SH-SY5Y (cell line): ENCODE data around the gene JTB.

Experiments
- GATA2 ChIP-seq: IDR thresholded peaks from 2 replicates; pipeline ENCODE4 v1.6.1; 2011; ENCODE audit warnings: mild to moderate bottlenecking, low read depth, low read length
- GATA3 ChIP-seq: IDR thresholded peaks from 2 replicates; pipeline ENCODE4 v1.6.1; 2011; ENCODE audit warnings: low read depth, mild to moderate bottlenecking, low read length, moderate library complexity

The JTB gene

GRCh38 chr1:153946622-153947241 lies 30.7 kb downstream of the JTB start, which contains the start of gene DENND4B:
TSS of gene DENND4B (minus strand) at chr1:153946718. CDS start at chr1:153944374, 2,344 bp downstream.
- TF ChIP-seq GATA2 = no peak
- no peak for TF ChIP-seq GATA3

DNA sequence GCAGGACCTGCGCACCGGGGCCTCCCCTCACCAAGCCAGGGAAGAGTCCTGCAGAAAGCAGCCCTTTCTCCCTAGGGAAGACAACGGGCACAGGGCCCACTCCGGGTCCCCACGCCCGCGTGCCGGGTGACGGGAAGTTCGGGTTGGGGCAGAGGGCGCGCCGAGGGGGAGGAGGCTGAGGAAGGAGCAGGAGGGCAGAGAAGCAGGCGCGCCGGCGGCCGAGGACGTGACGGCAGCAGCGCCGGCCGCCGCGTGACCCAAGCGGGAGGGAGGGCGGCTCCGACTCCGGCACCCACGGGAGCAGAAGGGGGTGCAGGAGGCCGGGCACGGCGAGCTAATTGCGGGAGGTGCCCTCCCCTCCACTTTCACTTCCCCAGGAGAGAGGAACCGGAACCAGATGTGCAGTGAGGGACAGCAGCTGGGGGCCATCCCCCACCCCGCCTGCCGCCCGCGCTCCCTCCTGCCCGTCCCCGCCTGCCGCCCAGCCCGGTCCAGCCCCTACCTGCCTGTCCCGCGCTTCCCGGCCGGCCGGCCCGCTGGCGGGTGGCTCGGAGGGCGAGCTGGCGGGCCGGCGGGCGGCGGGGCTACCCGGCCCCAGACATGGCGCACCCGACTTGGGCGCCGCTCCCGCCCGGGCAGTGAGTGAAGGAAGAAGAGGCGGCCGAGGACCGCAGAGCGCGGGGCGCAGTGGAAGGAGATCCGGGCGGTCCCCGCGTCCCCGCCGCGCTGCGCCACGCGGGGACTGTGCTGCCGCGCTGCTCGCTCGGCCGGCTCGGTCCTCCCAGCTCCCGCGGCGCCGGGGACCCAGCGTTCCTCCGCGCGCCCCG lies 31.5 kb downstream of the JTB start:
- no peak for TF ChIP-seq GATA3

DNA sequence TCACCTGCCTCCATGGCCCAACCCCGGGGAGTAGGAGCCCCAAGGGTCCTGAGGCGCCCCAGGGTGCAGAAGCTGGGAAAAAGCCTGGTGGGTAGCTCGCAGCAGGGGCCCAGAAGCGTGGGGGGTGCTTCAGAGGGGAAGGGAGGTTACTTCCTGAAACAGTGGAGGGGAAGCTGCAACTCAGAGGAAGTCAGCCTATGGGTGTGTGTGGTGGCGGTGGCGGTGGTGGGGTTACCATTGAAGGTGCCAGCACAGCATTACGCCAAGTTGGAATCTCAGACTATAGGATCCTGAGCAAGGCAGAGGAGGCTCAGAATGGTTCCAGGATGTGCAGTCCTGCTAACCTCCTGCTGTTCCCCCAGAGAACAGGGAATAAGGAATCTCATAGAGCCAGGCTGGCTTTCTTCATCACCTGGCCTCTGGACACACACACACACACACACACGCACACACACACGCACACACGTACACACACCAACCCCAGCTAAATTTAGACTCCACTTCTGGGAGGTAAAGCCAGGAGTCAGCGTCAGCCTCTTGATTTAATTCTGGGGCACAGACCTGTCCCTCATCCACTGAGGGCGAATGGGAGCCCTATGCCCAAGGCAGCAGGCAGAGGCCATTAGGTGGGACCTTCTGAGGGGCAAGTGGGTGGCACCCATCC lies 32.2 kb downstream of the JTB start:
- TF ChIP-seq GATA3 (no peak), GATA2 (no peak)

GRCh38 chr1:153944827-153945117 lies 32.7 kb downstream of the JTB start:
- TF ChIP-seq GATA2 (no peak), GATA3 (no peak)

GRCh38 chr1:153944005-153944826 lies 33.3 kb downstream of the JTB start:
- TF ChIP-seq GATA3 (no peak), GATA2 (no peak; the same call in 1 of the 2 replicates)

- TF ChIP-seq GATA3 (no peak), GATA2 (no peak)
These were observed 34.5 kb downstream of the JTB start for GRCh38 chr1:153942766-153943549.

- TF ChIP-seq GATA3 (no peak), GATA2 (no peak)
These were observed 35.4 kb downstream of the JTB start for GRCh38 chr1:153941826-153942725.

DNA sequence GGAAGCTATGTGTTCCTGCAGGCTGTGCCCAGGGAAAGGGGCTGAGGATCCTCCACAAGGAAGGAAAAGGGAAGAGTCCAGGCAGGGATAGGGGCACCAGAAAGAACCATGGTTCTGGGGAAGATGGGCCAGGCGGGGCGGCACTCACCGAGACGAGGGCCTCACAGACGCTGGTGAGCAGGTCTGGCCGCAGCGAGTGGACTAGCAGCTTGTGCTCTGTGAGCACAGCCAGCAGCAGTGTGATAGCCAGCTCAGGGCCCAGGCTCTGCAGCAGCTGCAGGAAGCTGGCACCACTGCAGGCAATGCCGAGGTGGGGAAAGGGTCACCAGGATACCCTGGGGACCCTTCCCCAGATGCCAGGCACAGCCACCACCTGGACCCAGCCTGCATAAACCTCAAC lies 36.7 kb downstream of the JTB start:
- TF ChIP-seq GATA3 (no peak), GATA2 (no peak)

- TF ChIP-seq GATA2 = no peak
- no peak for TF ChIP-seq GATA3
These were observed 38.0 kb downstream of the JTB start for GRCh38 chr1:153939476-153939875.

- TF ChIP-seq GATA3 (no peak), GATA2 (no peak)
These were observed 38.5 kb downstream of the JTB start for GRCh38 chr1:153938996-153939395.

GRCh38 chr1:153937331-153937730 lies 40.1 kb downstream of the JTB start:
- TF ChIP-seq GATA3 (no peak), GATA2 (no peak)

DNA sequence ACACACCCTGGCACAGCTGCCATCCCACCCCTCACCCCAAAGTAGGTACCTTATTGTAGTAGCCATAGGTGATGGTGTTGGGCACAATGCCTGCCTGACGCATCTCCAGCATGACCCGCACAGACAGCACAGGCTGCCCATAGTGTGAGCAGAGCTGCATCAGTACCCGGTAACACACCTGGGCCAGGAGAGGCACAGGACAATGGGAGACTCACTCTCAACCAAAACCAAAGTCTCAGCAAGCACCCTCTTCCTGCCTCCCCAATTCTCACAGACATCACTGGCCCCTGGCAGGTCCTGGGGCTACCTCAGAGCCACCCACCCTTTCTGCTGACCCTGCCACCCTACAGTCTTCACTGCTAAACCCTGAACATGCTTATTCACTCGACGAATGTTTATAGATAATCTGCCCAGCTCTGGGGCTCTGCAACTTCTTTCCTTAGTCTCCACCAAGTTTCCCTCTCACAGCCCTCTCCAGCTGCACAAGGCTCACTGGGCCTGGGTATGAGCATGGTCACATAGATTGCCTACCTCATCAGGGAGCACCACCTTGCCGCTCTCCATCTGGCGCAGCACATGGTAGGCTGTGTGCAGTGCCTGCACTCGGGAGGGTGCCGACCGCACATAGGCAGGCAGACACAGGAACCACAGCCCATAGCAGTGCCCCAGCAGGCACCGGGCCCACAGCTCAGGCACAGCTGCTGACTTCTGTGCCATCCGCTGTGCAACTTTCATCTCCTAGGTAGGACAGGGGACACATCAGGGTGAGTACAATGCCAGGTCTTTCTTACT lies 41.3 kb downstream of the JTB start:
- no peak for TF ChIP-seq GATA3
- no peak for TF ChIP-seq GATA2
